HEK293 (cell line): ENCODE results near the gene MARCHF5.

Source experiments
- CTCF ChIA-PET: fragments of 350-600 bp; formaldehyde crosslinking; extraction: SDS; loops from one replicate; lab custom pipeline; 2021; ENCODE audit warnings: antibody characterized with exemption; lab: Yijun Ruan, JAX
- POLR2A ChIA-PET: fragments of 300-600 bp; formaldehyde crosslinking; extraction: SDS; loops from one replicate; lab custom pipeline; 2020; ENCODE audit warnings: antibody characterized with exemption, inconsistent platforms; lab: Yijun Ruan, JAX
- H3K27ac ChIP-seq: fragments of 200-500 bp; sonication (Bioruptor generic); 2 replicates; pipeline ENCODE4 v1.5.1; 2014; ENCODE audit warnings: low read depth, low read length, control low read depth, inconsistent platforms; ENCODE audit errors: extremely low read depth
- H3K36me3 ChIP-seq, 2 experiments: fragments of 200-500 bp in 1 of 2; sonication (Bioruptor generic) in 1 of 2; 1 replicate in 1 of 2; 2 replicates in 1 of 2; pipeline ENCODE4 v1.5.1; 2014 to 2017; ENCODE audit warnings: inconsistent platforms in 2 of 2, low read length in 2 of 2; ENCODE audit not compliant: control insufficient read depth in 2 of 2, insufficient read depth in 1 of 2
- H3K4me1 ChIP-seq: fragments of 200-500 bp; sonication (Bioruptor generic); 2 replicates; pipeline ENCODE4 v1.5.1; 2014; ENCODE audit warnings: mild to moderate bottlenecking, low read length, inconsistent platforms; ENCODE audit not compliant: control insufficient read depth, insufficient read depth
- H3K4me3 ChIP-seq: 2 replicates; pipeline ENCODE4 v1.5.1; 2011; ENCODE audit warnings: low read depth, mild to moderate bottlenecking, control low read depth, low read length, moderate library complexity
- H3K9me3 ChIP-seq: fragments of 200-500 bp; sonication (Bioruptor generic); 2 replicates; pipeline ENCODE4 v1.5.1; 2014; ENCODE audit warnings: low read depth, low read length, inconsistent platforms; ENCODE audit not compliant: control insufficient read depth, insufficient read depth
- GLI2 ChIP-seq: fragments of 450-650 bp; formaldehyde crosslinking; IDR thresholded peaks from 2 replicates; pipeline ENCODE4; 2017; ENCODE audit warnings: missing biosample characterization, missing genetic modification characterization, low read depth, borderline replicate concordance
- HOXA7 ChIP-seq: sonication (generic); formaldehyde crosslinking; IDR thresholded peaks from 2 replicates; pipeline ENCODE4 v1.8.1; 2022; ENCODE audit warnings: missing genetic modification reagents, borderline replicate concordance
- ZBTB17 ChIP-seq: fragments of 450-650 bp; formaldehyde crosslinking; IDR thresholded peaks from 2 replicates; pipeline ENCODE4 v1.5.1; 2016; ENCODE audit warnings: missing biosample characterization, missing genetic modification characterization
- ZNF132 ChIP-seq: fragments of 450-650 bp; formaldehyde crosslinking; IDR thresholded peaks from 2 replicates; pipeline ENCODE4 v1.5.1; 2017; ENCODE audit warnings: missing biosample characterization, missing genetic modification characterization, borderline replicate concordance
- ZNF311 ChIP-seq: fragments of 450-650 bp; formaldehyde crosslinking; IDR thresholded peaks from 2 replicates; pipeline ENCODE4 v1.5.1; 2017; ENCODE audit warnings: missing biosample characterization, missing genetic modification characterization, borderline replicate concordance
- ZNF404 ChIP-seq: fragments of 450-650 bp; formaldehyde crosslinking; IDR thresholded peaks from 2 replicates; pipeline ENCODE4 v1.5.1; 2017; ENCODE audit warnings: missing biosample characterization, missing genetic modification characterization
- ZNF426 ChIP-seq: fragments of 450-650 bp; formaldehyde crosslinking; IDR thresholded peaks from 2 replicates; pipeline ENCODE4 v1.5.1; 2017; ENCODE audit warnings: missing biosample characterization, missing genetic modification characterization, mild to moderate bottlenecking, inconsistent platforms, moderate library complexity
- ZNF701 ChIP-seq: fragments of 450-650 bp; formaldehyde crosslinking; IDR thresholded peaks from 2 replicates; pipeline ENCODE4 v1.5.1; 2016; ENCODE audit warnings: missing biosample characterization, missing genetic modification characterization
- ZXDB ChIP-seq: fragments of 450-650 bp; formaldehyde crosslinking; IDR thresholded peaks from 2 replicates; pipeline ENCODE4 v1.5.1; 2016; ENCODE audit warnings: missing biosample characterization, missing genetic modification characterization
- TF ChIP-seq, protein P1 (sequence below): fragments of 450-650 bp; formaldehyde crosslinking; IDR thresholded peaks from 2 replicates; pipeline ENCODE4 v1.5.1; 2016; ENCODE audit warnings: missing biosample characterization, missing genetic modification characterization
- TF ChIP-seq, protein P2 (sequence below): fragments of 450-650 bp; formaldehyde crosslinking; conservative IDR thresholded peaks from 2 replicates; pipeline ENCODE4 v1.5.1; 2016; ENCODE audit warnings: low read depth, missing biosample characterization, missing genetic modification characterization
- TF ChIP-seq, protein P3 (sequence below): fragments of 450-650 bp; formaldehyde crosslinking; IDR thresholded peaks from 2 replicates; pipeline ENCODE4 v1.5.1; 2016; ENCODE audit warnings: missing biosample characterization, missing genetic modification characterization

The MARCHF5 gene

DNA sequence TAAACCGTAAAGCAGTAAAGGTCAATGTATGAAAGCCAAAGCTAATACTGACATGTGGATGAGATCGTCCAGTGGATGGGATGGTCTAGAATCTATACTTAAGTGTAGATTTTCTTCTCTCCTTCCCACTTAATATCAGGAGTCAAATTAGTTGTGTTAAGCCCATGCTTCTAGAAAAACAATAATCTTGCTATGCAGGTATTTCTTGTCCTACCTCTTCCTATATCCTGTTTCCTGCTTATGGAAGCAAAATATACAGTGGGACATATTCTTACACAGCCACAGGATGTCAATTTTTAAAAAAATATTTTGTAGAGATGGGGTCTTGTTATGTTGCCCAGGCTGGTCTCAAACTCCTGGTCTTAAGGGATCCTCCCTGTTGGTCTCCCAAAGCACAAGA is 27.6 kb upstream of the MARCHF5 start:
- CTCF ChIA-PET, result no interaction called here
- TF ChIP-seq ZNF132 (tag by site-specific recombination) (no peak), ZXDB (tag by site-specific recombination) (no peak), ZNF404 (no peak), ZNF311 (no peak), HOXA7 (CRISPR knock-in tag) (no peak)
- TF ChIP-seq, protein P1, sequence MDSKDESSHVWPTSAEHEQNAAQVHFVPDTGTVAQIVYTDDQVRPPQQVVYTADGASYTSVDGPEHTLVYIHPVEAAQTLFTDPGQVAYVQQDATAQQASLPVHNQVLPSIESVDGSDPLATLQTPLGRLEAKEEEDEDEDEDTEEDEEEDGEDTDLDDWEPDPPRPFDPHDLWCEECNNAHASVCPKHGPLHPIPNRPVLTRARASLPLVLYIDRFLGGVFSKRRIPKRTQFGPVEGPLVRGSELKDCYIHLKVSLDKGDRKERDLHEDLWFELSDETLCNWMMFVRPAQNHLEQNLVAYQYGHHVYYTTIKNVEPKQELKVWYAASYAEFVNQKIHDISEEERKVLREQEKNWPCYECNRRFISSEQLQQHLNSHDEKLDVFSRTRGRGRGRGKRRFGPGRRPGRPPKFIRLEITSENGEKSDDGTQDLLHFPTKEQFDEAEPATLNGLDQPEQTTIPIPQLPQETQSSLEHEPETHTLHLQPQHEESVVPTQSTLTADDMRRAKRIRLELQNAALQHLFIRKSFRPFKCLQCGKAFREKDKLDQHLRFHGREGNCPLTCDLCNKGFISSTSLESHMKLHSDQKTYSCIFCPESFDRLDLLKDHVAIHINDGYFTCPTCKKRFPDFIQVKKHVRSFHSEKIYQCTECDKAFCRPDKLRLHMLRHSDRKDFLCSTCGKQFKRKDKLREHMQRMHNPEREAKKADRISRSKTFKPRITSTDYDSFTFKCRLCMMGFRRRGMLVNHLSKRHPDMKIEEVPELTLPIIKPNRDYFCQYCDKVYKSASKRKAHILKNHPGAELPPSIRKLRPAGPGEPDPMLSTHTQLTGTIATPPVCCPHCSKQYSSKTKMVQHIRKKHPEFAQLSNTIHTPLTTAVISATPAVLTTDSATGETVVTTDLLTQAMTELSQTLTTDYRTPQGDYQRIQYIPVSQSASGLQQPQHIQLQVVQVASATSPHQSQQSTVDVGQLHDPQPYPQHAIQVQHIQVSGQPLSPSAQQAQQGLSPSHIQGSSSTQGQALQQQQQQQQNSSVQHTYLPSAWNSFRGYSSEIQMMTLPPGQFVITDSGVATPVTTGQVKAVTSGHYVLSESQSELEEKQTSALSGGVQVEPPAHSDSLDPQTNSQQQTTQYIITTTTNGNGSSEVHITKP (tag by site-specific recombination), result no peak
- TF ChIP-seq, protein P2, sequence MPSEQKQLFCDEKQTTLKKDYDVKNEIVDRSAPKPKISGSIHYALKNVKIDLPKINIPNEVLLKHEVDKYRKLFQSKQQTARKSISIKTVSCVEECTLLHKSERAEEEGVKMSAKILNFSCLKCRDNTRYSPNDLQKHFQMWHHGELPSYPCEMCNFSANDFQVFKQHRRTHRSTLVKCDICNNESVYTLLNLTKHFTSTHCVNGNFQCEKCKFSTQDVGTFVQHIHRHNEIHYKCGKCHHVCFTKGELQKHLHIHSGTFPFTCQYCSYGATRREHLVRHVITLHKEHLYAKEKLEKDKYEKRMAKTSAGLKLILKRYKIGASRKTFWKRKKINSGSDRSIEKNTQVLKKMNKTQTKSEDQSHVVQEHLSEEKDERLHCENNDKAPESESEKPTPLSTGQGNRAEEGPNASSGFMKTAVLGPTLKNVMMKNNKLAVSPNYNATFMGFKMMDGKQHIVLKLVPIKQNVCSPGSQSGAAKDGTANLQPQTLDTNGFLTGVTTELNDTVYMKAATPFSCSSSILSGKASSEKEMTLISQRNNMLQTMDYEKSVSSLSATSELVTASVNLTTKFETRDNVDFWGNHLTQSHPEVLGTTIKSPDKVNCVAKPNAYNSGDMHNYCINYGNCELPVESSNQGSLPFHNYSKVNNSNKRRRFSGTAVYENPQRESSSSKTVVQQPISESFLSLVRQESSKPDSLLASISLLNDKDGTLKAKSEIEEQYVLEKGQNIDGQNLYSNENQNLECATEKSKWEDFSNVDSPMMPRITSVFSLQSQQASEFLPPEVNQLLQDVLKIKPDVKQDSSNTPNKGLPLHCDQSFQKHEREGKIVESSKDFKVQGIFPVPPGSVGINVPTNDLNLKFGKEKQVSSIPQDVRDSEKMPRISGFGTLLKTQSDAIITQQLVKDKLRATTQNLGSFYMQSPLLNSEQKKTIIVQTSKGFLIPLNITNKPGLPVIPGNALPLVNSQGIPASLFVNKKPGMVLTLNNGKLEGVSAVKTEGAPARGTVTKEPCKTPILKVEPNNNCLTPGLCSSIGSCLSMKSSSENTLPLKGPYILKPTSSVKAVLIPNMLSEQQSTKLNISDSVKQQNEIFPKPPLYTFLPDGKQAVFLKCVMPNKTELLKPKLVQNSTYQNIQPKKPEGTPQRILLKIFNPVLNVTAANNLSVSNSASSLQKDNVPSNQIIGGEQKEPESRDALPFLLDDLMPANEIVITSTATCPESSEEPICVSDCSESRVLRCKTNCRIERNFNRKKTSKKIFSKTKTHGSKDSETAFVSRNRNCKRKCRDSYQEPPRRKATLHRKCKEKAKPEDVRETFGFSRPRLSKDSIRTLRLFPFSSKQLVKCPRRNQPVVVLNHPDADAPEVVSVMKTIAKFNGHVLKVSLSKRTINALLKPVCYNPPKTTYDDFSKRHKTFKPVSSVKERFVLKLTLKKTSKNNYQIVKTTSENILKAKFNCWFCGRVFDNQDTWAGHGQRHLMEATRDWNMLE (tag by site-specific recombination), result no peak
- POLR2A ChIA-PET, result interaction anchor here (0.7 kb wide), 1 partner anchor 281 kb away, joined by 3 read pairs; no protein-coding TSS in a partner anchor
- H3K4me3 ChIP-seq, result no peak overlapping the region
- no peaks in the 10 kb centered on the region for H3K9me3 ChIP-seq
- H3K36me3 ChIP-seq, result no peaks in the 10 kb centered on the region
- no peak overlapping the region for H3K27ac ChIP-seq
- H3K4me1 ChIP-seq, result peaks cover 3% of the 10 kb centered on the region; the same call in 1 of the 2 replicates

DNA sequence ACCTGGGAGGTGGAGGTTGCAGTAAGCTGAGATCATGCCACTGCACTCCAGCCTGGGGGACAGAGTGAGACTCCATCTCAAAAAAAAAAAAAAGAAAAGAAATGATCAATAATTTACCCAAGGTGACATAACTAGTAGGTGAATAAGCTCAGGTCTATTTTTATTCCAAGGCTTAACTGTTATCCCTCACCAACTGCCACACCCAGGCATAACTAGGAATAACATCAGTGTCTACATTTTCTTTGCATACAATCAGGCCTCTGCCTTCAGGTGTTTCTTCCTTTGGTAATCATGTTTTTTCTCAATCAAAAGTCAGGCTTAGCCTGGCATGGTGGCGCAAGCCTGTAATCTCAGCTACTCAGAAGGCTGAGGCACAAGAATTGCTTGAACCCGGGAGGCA is 26.7 kb upstream of the MARCHF5 start:
- Histone ChIP-seq H3K27ac (no peak overlapping the region), H3K4me1 (peaks cover 3% of the 10 kb centered on the region; the same call in 1 of the 2 replicates), H3K9me3 (no peaks in the 10 kb centered on the region), H3K36me3 (no peaks in the 10 kb centered on the region), H3K4me3 (no peak overlapping the region)
- ChIA-PET CTCF (no interaction called here), POLR2A (interaction anchor here (0.7 kb wide), 2 partner anchors 9 to 280 kb away, joined by 3 read pairs; no protein-coding TSS in a partner anchor)
- TF ChIP-seq ZNF426 (tag by site-specific recombination), result no peak
- TF ChIP-seq GLI2 (tag by site-specific recombination), result no peak
- no peak for TF ChIP-seq ZNF701 (tag by site-specific recombination)
- TF ChIP-seq, protein P3, sequence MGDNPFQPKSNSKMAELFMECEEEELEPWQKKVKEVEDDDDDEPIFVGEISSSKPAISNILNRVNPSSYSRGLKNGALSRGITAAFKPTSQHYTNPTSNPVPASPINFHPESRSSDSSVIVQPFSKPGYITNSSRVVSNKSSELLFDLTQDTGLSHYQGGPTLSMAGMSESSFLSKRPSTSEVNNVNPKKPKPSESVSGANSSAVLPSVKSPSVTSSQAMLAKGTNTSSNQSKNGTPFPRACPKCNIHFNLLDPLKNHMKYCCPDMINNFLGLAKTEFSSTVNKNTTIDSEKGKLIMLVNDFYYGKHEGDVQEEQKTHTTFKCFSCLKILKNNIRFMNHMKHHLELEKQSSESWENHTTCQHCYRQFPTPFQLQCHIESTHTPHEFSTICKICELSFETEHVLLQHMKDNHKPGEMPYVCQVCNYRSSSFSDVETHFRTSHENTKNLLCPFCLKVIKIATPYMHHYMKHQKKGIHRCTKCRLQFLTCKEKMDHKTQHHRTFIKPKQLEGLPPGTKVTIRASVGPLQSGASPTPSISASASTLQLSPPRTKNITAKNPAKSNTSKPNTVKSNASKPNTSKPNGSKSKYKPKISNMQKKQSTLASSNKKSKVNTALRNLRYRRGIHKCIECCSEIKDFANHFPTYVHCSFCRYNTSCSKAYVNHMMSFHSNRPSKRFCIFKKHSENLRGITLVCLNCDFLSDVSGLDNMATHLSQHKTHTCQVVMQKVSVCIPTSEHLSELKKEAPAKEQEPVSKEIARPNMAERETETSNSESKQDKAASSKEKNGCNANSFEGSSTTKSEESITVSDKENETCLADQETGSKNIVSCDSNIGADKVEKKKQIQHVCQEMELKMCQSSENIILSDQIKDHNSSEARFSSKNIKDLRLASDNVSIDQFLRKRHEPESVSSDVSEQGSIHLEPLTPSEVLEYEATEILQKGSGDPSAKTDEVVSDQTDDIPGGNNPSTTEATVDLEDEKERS (tag by site-specific recombination), result no peak
- no peak for TF ChIP-seq ZBTB17 (tag by site-specific recombination)
